B cell (primary cell): ENCODE results near the gene ALAD. TPM values are rescaled to one million over a fixed set of nuclear protein-coding genes. Genes with fewer than 3 reads are reported as not detected.

ENCODE experiments used
- ATAC-seq: fragments of 200-7000 bp; cut with Tn5 transposase; one replicate; pipeline ENCODE4 v1.10.0; 2021; ENCODE audit warnings: low read depth, mild to moderate bottlenecking, moderate number of reproducible peaks, moderate library complexity
- CTCF ChIA-PET: fragments of 350-600 bp; sonication (Branson Sonifier 250); formaldehyde crosslinking; loops from one replicate; lab custom pipeline; 2021; ENCODE audit warnings: antibody characterized with exemption, inconsistent platforms; lab: Charles Lee
- POLR2A ChIA-PET: fragments of 350-600 bp; sonication (Branson Sonifier 250); formaldehyde crosslinking; loops from one replicate; lab custom pipeline; 2021; ENCODE audit warnings: antibody characterized with exemption; lab: Charles Lee
- DNase-seq: peaks from one replicate; pipeline ENCODE4 v3.0.0; 2013
- H2AFZ ChIP-seq: 2 replicates; pipeline ENCODE4 v1.6.1; 2012; ENCODE audit warnings: mild to moderate bottlenecking, low read depth, low read length; ENCODE audit not compliant: insufficient read depth, poor library complexity, severe bottlenecking
- H3K27ac ChIP-seq, 2 donors: 1 replicate in 1 of 2; 2 replicates in 1 of 2; pipeline ENCODE4 v1.5.1; 2012 to 2013; ENCODE audit warnings: low read length in 2 of 2, mild to moderate bottlenecking in 2 of 2, moderate library complexity in 1 of 2
- H3K27me3 ChIP-seq, 4 experiments: fragments of 200-600 bp in 1 of 4; sonication (generic) in 1 of 4; replicated peaks in 1 of 4; 1 replicate in 2 of 4; 2 replicates in 2 of 4; pipeline versions ENCODE4 v1.6.1 to v1.7.0; 2013 to 2016; ENCODE audit warnings: low read length in 3 of 4, mild to moderate bottlenecking in 2 of 4, mixed read lengths in 1 of 4, moderate library complexity in 1 of 4; ENCODE audit not compliant: insufficient read depth in 4 of 4, control insufficient read depth in 3 of 4; ENCODE audit errors: control extremely low read depth in 1 of 4
- H3K36me3 ChIP-seq, 2 experiments: replicated peaks in 1 of 2; 1 replicate in 1 of 2; 2 replicates in 1 of 2; pipeline versions ENCODE4 v1.6.1 to v1.7.1; 2013; ENCODE audit warnings: low read length in 1 of 2; ENCODE audit not compliant: insufficient read depth in 2 of 2, control insufficient read depth in 1 of 2; ENCODE audit errors: control extremely low read depth in 1 of 2, extremely low read depth in 1 of 2
- H3K4me1 ChIP-seq, 2 donors: fragments of 200-600 bp in 1 of 2; sonication (generic) in 1 of 2; 1 replicate in 1 of 2; 2 replicates in 1 of 2; pipeline versions ENCODE4 v1.5.1 to v1.6.1; 2013 to 2017; ENCODE audit warnings: low read length in 2 of 2; ENCODE audit not compliant: control insufficient read depth in 2 of 2, insufficient read depth in 2 of 2
- H3K4me2 ChIP-seq: replicated peaks from 2 replicates; pipeline ENCODE3; 2012; ENCODE audit warnings: mild to moderate bottlenecking, low read depth, low read length; ENCODE audit not compliant: poor library complexity, severe bottlenecking
- H3K4me3 ChIP-seq, 5 experiments: fragments of 200-600 bp in 1 of 5; sonication (generic) in 1 of 5; 1 replicate in 3 of 5; 2 replicates in 2 of 5; pipeline versions ENCODE4 v1.5.1 to v1.7.0; 2011 to 2016; ENCODE audit warnings: low read length in 4 of 5, mild to moderate bottlenecking in 4 of 5, low read depth in 2 of 5, control low read depth in 1 of 5, moderate library complexity in 1 of 5; ENCODE audit not compliant: insufficient read depth in 1 of 5; ENCODE audit errors: control extremely low read depth in 1 of 5, extremely low read depth in 1 of 5
- H3K79me2 ChIP-seq: fragments of 200-600 bp; sonication (generic); one replicate; pipeline ENCODE4 v1.6.0; 2016; ENCODE audit warnings: low read length; ENCODE audit not compliant: control insufficient read depth, insufficient read depth
- H3K9ac ChIP-seq: fragments of 200-600 bp; sonication (generic); 2 replicates; pipeline ENCODE4 v1.6.1; 2017; ENCODE audit warnings: mild to moderate bottlenecking, low read length, moderate library complexity
- H3K9me3 ChIP-seq, 3 donors: one replicate each; pipeline versions ENCODE4 v1.6.1 to v1.7.1; 2013; ENCODE audit warnings: low read length in 2 of 3; ENCODE audit not compliant: control insufficient read depth in 2 of 3, insufficient read depth in 1 of 3; ENCODE audit errors: control extremely low read depth in 1 of 3
- H4K20me1 ChIP-seq: 2 replicates; pipeline ENCODE4 v1.6.0; 2012; ENCODE audit warnings: mild to moderate bottlenecking, low read length; ENCODE audit not compliant: insufficient read depth, control insufficient read depth, poor library complexity, severe bottlenecking
- H3K27ac Mint-ChIP-seq: one replicate; pipeline ENCODE4 v1.8.0; 2021; ENCODE audit warnings: mixed read lengths
- H3K27me3 Mint-ChIP-seq: one replicate; pipeline ENCODE4 v1.8.0; 2021; ENCODE audit warnings: mixed read lengths
- H3K4me1 Mint-ChIP-seq: one replicate; pipeline ENCODE4 v1.8.0; 2021; ENCODE audit warnings: mixed read lengths
- H3K4me3 Mint-ChIP-seq: one replicate; pipeline ENCODE4 v1.8.0; 2021; ENCODE audit warnings: mixed read lengths
- H3K9me3 Mint-ChIP-seq: one replicate; pipeline ENCODE4 v1.8.0; 2022; ENCODE audit warnings: mixed read lengths; ENCODE audit not compliant: insufficient read depth
- CTCF ChIP-seq: fragments of 200-600 bp; IDR thresholded peaks from one replicate; pipeline ENCODE4 v1.8.0; 2022; ENCODE audit warnings: antibody characterized with exemption, mild to moderate bottlenecking
- EZH2 ChIP-seq: IDR thresholded peaks from 2 replicates; pipeline ENCODE4 v1.6.1; 2012; ENCODE audit warnings: borderline replicate concordance, low read depth, mild to moderate bottlenecking, moderate library complexity, low read length; ENCODE audit not compliant: insufficient read depth, poor library complexity, severe bottlenecking
- WGBS: methylation state at CpG from one replicate; pipeline ENCODE4 v1.1.5; 2013; ENCODE audit warnings: missing lambda C conversion rate; ENCODE audit not compliant: insufficient coverage; 5-methylcytosine and 5-hydroxymethylcytosine counted together
- intact Hi-C: fragments of 100-400 bp; cut with micrococcal nuclease; formaldehyde crosslinking; loops from one replicate; pipeline ENCODE4 v1.10.0; 2022
- polyA plus RNA-seq: library from polyadenylated mRNA; depleted of rRNA; stranded (reverse); fragments of >200 nt; gene quantifications from 2 replicates; pipeline ENCODE4 v1.2.3, GENCODE V29; 2012
- total RNA-seq, 2 donors: library from RNA; stranded (reverse); fragments of 120-200 nt in 1 of 2; gene quantifications; 1 replicate in 1 of 2; 2 replicates in 1 of 2; pipeline versions ENCODE4 v1.2.3 to v1.2.4, GENCODE V29; 2013 to 2022

The ALAD gene
- total and polyA plus RNA-seq, 2 donors (not counting 1 experiment from before 2014, with no cell fraction given), result 22.0 to 39.8 TPM

DNA sequence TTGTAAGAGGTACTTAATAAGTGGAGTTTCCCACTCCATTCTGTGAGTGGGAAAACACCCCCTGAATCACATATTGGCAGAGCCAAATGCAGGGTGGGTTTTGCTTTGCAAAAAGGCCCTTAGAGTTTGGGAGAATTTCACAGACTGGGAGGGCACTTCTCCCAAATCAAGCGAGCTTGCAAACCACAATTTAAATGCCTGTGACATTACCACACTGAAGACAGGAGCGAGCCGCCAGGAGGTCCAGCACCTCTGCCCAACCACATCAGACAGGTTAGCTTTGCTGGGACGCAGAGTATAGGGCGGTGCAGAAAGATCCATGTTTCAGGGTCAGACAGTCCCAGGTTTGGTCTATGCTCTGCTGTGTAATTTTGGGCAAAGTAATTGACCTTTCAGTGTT, 2.3 kb downstream of the ALAD start:
- no peak for DNase-seq
- Histone ChIP-seq H3K27ac (no peak overlapping the region), H3K4me2 (no peak overlapping the region), H3K27me3 (no peaks in the 10 kb centered on the region), H2AFZ (no peak overlapping the region), H3K36me3 (peaks cover 0 to 2% of the 10 kb centered on the region in 2 experiments), H3K4me3 (no peak overlapping the region), H3K79me2 (peaks cover 37% of the 10 kb centered on the region), H3K9ac (no peak overlapping the region), H3K9me3 (no peaks in the 10 kb centered on the region), H3K4me1 (peaks cover 10 to 18% of the 10 kb centered on the region in 2 donors), H4K20me1 (no peaks in the 10 kb centered on the region)
- intact Hi-C loops, result no loop called here
- Mint-ChIP-seq H3K9me3 (no peaks in the 10 kb centered on the region), H3K27me3 (no peaks in the 10 kb centered on the region), H3K4me1 (peaks cover 28% of the 10 kb centered on the region), H3K4me3 (peak overlapping the region; percentile 64), H3K27ac (no peak overlapping the region)
- WGBS, result 82% methylated on average over 3 of the region's 5 CpGs
- TF ChIP-seq EZH2 (no peak), CTCF (no peak)
- POLR2A ChIA-PET, result interaction anchor here (0.6 to 3.3 kb wide), 2 partner anchors 12 to 22 kb away, joined by 3 to 44 read pairs; partner anchors contain the start of genes C9orf43, HDHD3 and POLE3
- CTCF ChIA-PET, result interaction anchor here (1.0 to 10.6 kb wide), 5 partner anchors 12 to 259 kb away, joined by 4 to 98 read pairs (median 5); partner anchors contain the start of genes C9orf43 and POLE3
- ATAC-seq, result no peak

- Histone ChIP-seq H2AFZ (no peak overlapping the region), H3K79me2 (peaks cover 33% of the 10 kb centered on the region), H3K27me3 (no peaks in the 10 kb centered on the region), H3K4me3 (no peak overlapping the region), H3K4me1 (peaks cover 10 to 18% of the 10 kb centered on the region in 2 donors), H3K4me2 (no peak overlapping the region), H3K27ac (no peak overlapping the region), H4K20me1 (no peaks in the 10 kb centered on the region), H3K9ac (no peak overlapping the region), H3K36me3 (peaks cover 0 to 6% of the 10 kb centered on the region in 2 experiments), H3K9me3 (no peaks in the 10 kb centered on the region)
- intact Hi-C loops, result no loop called here
- Mint-ChIP-seq H3K4me3 (no peak overlapping the region), H3K27ac (no peak overlapping the region), H3K4me1 (peaks cover 28% of the 10 kb centered on the region), H3K27me3 (no peaks in the 10 kb centered on the region), H3K9me3 (no peaks in the 10 kb centered on the region)
- ChIA-PET POLR2A (interaction anchor here (0.6 kb wide), 1 partner anchor 10 kb away, joined by 6 read pairs; no protein-coding TSS in a partner anchor), CTCF (interaction anchor here (0.6 to 0.7 kb wide), 2 partner anchors 22 to 261 kb away, joined by 3 read pairs; no protein-coding TSS in a partner anchor)
- no peak for TF ChIP-seq CTCF
- no peak for TF ChIP-seq EZH2
- no peak for ATAC-seq
- no peak for DNase-seq
- WGBS, result 89% methylated on average over 1 of the region's 3 CpGs
Observed at GRCh38 chr9:113397203-113397631, 3.9 kb downstream of the ALAD start.
